Aorta (tissue), 5 donors: ENCODE results near the gene ADAMTS6. TPM values are rescaled to one million over a fixed set of nuclear protein-coding genes. Genes with fewer than 3 reads are reported as not detected.

ENCODE experiments used
- ATAC-seq: fragments of 200-7000 bp; cut with Tn5 transposase; one replicate; pipeline ENCODE4 v1.9.1; 2022; ENCODE audit warnings: moderate library complexity; ENCODE audit not compliant: low FRiP score
- DNase-seq, 2 donors: peaks; one replicate each; pipeline ENCODE4 v3.0.0-alpha.2; 2020
- H3K27ac ChIP-seq, 2 donors: one replicate each; pipeline ENCODE4 v1.5.1; 2013; ENCODE audit warnings: low read length in 2 of 2, mild to moderate bottlenecking in 2 of 2, moderate library complexity in 2 of 2, control low read depth in 1 of 2, inconsistent platforms in 1 of 2, low read depth in 1 of 2
- H3K27me3 ChIP-seq, 2 donors: one replicate each; pipeline ENCODE4 v1.6.1; 2013; ENCODE audit warnings: control low read depth in 1 of 2, low read length in 1 of 2, mild to moderate bottlenecking in 1 of 2, moderate library complexity in 1 of 2; ENCODE audit not compliant: insufficient read depth in 2 of 2, control insufficient read depth in 1 of 2
- H3K36me3 ChIP-seq, 2 donors: one replicate each; pipeline ENCODE4 v1.6.1; 2013; ENCODE audit warnings: control low read depth in 1 of 2, low read length in 1 of 2, mild to moderate bottlenecking in 1 of 2; ENCODE audit not compliant: insufficient read depth in 2 of 2, control insufficient read depth in 1 of 2
- H3K4me1 ChIP-seq, 2 donors: one replicate each; pipeline ENCODE4 v1.6.1; 2013; ENCODE audit warnings: low read length in 2 of 2, control low read depth in 1 of 2, mild to moderate bottlenecking in 1 of 2, moderate library complexity in 1 of 2; ENCODE audit not compliant: insufficient read depth in 2 of 2, control insufficient read depth in 1 of 2
- H3K4me3 ChIP-seq, 2 donors: one replicate each; pipeline ENCODE4 v1.5.1; 2013; ENCODE audit warnings: low read length in 2 of 2, control low read depth in 1 of 2, mild to moderate bottlenecking in 1 of 2
- H3K9me3 ChIP-seq: one replicate; pipeline ENCODE4 v1.6.1; 2013; ENCODE audit warnings: mild to moderate bottlenecking, low read length; ENCODE audit not compliant: control insufficient read depth
- WGBS, 2 donors: extraction: QIAGEN DNeasy Blood & Tissue Kit; methylation state at CpG; one replicate each; pipeline ENCODE4 v1.1.7; 2013; 5-methylcytosine and 5-hydroxymethylcytosine counted together
- intact Hi-C, 2 donors: fragments of 100-400 bp; cut with DNase I; formaldehyde crosslinking; loops; one replicate each; pipeline versions ENCODE4 v1.14.2 to v1.15.0; 2022
- polyA plus RNA-seq, 2 donors: library from polyadenylated mRNA; stranded (reverse); fragments of 200-250 nt; gene quantifications; one replicate each; pipeline ENCODE4 v1.2.3, GENCODE V29; 2013
- total RNA-seq, 2 donors: library from RNA; stranded (reverse); fragmentation: NEBNext Ultra II Directional; extraction: Animal tissue kit (Norgen Biotek cat#: 25700); gene quantifications; one replicate each; pipeline ENCODE4 v1.2.1, GENCODE V29; 2021
- donor health status: healthy with polysubstance abuse.
- donor health status: Bipolar disorder and iron deficiency.
- donor health status: DM: no; HTN: no; CAD: no.
- donor health status: DM: no; HTN: no; CAD: no.
- donor health status: DM: yes; HTN: yes; CAD: no.

ADAMTS6 gene
- total and polyA plus RNA-seq, 4 donors: 0.31 to 11.5 (median 4.3) TPM

DNA sequence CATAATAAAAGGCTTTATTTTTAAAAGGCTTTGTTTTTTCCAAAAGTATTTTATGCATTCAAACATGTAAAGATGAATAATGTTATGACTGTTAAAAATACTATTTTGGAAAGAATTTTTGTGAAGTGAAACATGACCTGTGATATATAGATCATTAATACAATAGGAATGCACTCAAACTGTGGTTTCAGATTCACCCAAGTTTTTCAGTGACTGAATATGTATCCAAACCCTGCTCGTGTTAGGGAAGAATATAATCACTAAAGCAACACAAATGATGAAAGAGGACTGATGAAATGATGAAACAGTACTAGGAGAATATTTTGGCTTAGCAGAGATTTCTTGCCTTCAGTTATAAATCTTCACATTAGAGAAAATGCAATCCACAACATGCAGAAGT, 278.0 kb downstream of the ADAMTS6 start:
- no peak overlapping the region for H3K4me3 ChIP-seq
- H3K27me3 ChIP-seq: no peaks in the 10 kb centered on the region
- no peaks in the 10 kb centered on the region for H3K36me3 ChIP-seq
- 51 to 63% methylated on average over 1 of the region's 1 CpG for WGBS, 2 donors
- H3K4me1 ChIP-seq: no peaks in the 10 kb centered on the region
- H3K27ac ChIP-seq: no peak overlapping the region
- H3K9me3 ChIP-seq: no peaks in the 10 kb centered on the region
- ATAC-seq (no peak), DNase-seq (no peak)
- intact Hi-C loops: no loop called here

DNA sequence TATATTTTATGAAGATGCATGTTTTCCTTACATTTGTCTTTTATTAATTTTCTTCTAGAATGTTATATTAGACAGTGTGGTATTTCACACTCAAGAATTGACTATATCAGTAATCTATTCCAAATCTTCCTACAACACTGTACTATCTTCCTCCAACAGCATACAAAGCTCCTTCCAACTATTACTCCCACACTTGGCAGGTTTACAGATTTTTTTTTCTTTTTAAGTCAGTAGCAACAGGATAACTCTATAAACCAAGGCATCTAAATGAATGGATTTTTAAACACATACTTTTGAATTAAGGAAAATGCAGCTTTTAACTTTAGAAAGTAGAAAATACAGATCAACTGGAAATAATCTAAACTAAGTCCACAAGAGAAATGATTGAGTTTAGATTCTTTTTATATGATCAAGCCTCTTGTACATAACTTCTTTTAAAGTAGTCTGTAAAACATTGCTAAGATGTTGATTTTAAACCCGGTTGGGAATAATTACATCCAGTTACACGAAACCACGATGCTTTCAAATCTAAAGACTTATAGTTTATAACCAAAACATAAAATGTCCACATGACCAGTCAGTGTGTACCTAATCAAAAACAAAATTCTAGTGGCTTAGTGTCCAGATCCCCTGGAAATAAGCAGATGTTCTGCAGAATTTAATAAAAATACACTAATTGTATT, 281.6 kb downstream of the ADAMTS6 start:
- ATAC-seq (no peak), DNase-seq (no peak)
- Histone ChIP-seq H3K9me3 (no peaks in the 10 kb centered on the region), H3K27me3 (no peaks in the 10 kb centered on the region), H3K4me1 (no peaks in the 10 kb centered on the region), H3K36me3 (no peaks in the 10 kb centered on the region), H3K4me3 (no peak overlapping the region), H3K27ac (no peak overlapping the region)
- 51 to 71% methylated on average over 3 of the region's 3 CpGs for WGBS, 2 donors
- intact Hi-C loops: loop anchor here in 1 of 2 donors (10.0 kb wide), 1 partner anchor 285 kb away; the partner anchor contains the start of gene ADAMTS6

DNA sequence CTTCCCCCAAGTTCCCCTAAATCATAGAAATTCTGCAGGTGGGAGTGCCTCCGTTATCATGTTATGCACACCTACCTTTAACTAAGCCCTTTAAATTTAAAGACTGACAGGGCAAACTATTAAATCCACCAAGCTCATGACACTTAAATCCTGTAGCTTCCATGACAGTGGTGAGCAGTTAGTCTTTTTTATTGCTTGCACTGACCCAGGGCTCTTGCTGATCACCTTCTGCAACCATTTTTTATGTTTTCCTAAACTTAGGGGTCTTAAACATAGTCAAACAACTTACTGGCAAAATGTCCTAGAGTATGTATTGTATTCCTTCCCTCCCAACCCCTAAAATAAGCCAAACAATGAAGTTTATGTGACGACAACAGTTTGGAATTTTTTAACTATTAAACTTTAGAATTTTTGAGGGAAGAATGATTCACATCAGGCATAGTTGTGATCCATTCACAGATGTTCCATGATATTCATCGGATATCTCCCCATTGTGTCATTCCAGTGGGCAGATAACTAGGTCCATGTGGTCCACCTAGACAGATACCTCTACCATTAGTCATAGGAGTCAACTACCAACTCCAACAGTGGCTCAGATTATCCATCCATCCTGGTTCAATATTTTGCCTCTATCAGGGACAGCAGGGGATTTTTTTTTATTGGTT, 283.1 kb downstream of the ADAMTS6 start:
- intact Hi-C loops: loop anchor here in 1 of 2 donors (10.0 kb wide), 1 partner anchor 286 kb away; the partner anchor contains the start of gene ADAMTS6
- WGBS, 2 donors: 90 to 91% methylated on average over 3 of the region's 3 CpGs
- H3K4me3 ChIP-seq: no peak overlapping the region
- DNase-seq: no peak
- H3K27ac ChIP-seq: no peak overlapping the region
- H3K4me1 ChIP-seq: no peaks in the 10 kb centered on the region
- H3K36me3 ChIP-seq: no peaks in the 10 kb centered on the region
- no peaks in the 10 kb centered on the region for H3K9me3 ChIP-seq
- ATAC-seq: no peak
- no peaks in the 10 kb centered on the region for H3K27me3 ChIP-seq

DNA sequence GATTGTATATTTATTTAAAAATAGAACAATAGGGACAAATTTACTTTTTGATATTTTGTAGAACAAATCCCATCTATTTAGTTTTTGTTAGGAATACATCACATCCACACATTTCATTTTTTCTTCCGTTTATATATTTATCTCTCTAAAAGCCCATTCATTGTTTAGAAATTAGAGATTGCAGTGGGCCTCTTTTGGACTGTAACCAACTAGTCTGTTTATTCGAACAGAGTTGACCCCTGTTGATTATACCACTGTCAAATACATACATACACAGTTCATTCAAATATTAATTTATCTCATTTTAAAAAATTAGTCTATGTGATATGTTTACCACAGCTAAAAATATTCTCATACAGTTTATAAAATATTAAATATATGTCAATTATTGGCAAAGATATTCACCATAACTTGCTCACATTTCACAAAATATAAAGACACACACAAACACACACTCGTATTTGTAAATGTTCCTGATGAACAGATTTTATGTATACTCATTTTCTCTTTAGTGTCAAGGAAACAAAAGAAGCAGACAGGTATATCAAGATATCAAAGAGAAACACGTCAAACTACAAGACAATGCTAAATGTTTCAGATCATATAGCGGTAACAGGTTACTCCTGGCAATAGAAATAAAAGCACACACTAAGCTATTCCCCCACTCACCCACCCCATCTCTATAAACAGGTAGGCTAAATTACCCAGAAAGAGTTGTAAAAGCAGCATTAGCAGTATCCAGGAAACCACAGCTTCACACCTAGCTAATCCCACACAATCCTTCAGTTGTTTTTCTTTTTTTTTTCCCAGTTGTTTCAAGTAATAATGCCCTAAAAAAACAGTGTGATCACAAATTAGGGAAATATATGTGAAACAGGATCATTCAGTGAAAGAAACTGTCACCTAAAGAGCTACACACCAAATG, 283.9 kb downstream of the ADAMTS6 start:
- no peak for DNase-seq
- no peak for ATAC-seq
- Histone ChIP-seq H3K27ac (no peak overlapping the region), H3K4me3 (no peak overlapping the region), H3K27me3 (no peaks in the 10 kb centered on the region), H3K4me1 (no peaks in the 10 kb centered on the region), H3K36me3 (no peaks in the 10 kb centered on the region), H3K9me3 (no peaks in the 10 kb centered on the region)
- intact Hi-C loops: loop anchor here in 1 of 2 donors (10.0 kb wide), 1 partner anchor 287 kb away; the partner anchor contains the start of gene ADAMTS6
- 88 to 91% methylated on average over 5 of the region's 5 CpGs for WGBS, 2 donors

DNA sequence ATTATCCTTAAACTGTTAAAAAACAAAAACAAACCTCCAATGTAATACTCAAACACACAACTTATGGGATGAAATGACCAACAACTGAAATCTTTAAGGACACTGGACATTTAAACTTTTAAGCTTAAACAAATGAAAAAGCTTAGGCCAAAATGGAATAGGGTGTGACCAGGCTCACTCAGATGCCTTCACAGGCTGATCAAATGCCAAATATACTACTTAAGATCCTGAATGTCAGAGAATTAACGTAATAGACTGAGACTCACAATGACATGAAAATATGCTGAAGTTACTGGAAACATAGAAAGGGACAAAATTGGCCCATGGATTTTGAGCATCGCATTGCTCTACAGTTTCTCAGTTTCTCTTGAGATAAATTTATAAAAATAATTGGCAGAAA, 286.8 kb downstream of the ADAMTS6 start:
- no peaks in the 10 kb centered on the region for H3K4me1 ChIP-seq
- 92 to 98% methylated on average over 2 of the region's 2 CpGs for WGBS, 2 donors
- no peaks in the 10 kb centered on the region for H3K36me3 ChIP-seq
- H3K27me3 ChIP-seq: no peaks in the 10 kb centered on the region
- intact Hi-C loops: loop anchor here (5.0 to 10.0 kb wide), 2 partner anchors 58 to 290 kb away; partner anchors contain the start of gene ADAMTS6 (in 1 of the 2)
- no peak overlapping the region for H3K4me3 ChIP-seq
- DNase-seq (no peak), ATAC-seq (no peak)
- no peak overlapping the region for H3K27ac ChIP-seq
- no peaks in the 10 kb centered on the region for H3K9me3 ChIP-seq

DNA sequence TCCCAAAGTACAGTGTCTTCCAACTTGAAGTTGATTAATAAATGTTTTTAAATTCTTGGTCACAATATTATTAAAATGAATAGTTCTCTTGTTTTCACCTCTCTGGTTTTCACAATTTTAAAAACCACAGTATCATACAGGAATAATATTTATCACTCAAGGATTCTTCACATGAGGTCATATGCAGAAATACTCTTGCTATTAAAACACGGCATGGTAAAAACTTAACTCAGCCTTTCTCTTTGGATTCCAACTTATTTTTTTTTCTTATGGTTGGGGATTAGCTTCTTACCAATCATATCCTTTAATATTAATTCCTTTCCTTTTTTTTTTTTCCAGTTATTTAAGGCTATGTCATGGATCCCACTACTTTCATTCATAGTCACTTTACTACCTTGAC, 289.4 kb downstream of the ADAMTS6 start:
- H3K27me3 ChIP-seq: no peaks in the 10 kb centered on the region
- no peaks in the 10 kb centered on the region for H3K4me1 ChIP-seq
- 30 to 39% methylated on average over 1 of the region's 1 CpG for WGBS, 2 donors
- no peaks in the 10 kb centered on the region for H3K9me3 ChIP-seq
- no peaks in the 10 kb centered on the region for H3K36me3 ChIP-seq
- DNase-seq (no peak), ATAC-seq (no peak)
- no peak overlapping the region for H3K27ac ChIP-seq
- intact Hi-C loops: loop anchor here (5.0 to 10.0 kb wide), 2 partner anchors 55 to 292 kb away; partner anchors contain the start of gene ADAMTS6 (in 1 of the 2)
- H3K4me3 ChIP-seq: no peak overlapping the region

DNA sequence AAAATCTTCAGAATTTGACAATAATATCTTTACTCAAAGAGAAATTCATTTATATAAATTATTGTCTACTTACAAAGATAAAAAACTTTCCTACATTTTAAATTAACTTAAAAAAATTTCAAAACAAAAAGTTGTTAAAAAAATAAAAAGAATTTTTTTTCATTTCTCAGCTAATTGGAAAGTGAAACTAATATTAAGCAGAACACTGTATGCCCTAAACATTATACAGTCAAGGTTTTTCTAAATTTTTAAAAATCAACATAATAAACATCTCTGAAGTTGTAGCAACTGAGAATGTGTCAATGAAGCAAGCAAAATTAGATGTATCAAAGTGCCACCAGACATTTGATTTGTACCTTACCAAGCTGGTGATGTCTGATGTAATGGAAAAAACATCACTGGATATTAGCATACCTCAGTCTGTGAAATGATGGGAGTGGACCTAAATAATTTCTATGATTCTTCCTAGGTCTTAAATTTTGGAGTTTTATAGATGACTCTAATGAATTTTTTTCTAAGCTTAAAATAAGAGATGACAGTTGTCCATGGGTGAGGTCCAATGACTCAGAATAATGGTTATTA, 290.1 kb downstream of the ADAMTS6 start:
- Histone ChIP-seq H3K4me1 (no peaks in the 10 kb centered on the region), H3K36me3 (no peaks in the 10 kb centered on the region), H3K27ac (no peak overlapping the region), H3K9me3 (no peaks in the 10 kb centered on the region), H3K27me3 (no peaks in the 10 kb centered on the region), H3K4me3 (no peak overlapping the region)
- ATAC-seq: no peak
- intact Hi-C loops: loop anchor here (5.0 to 10.0 kb wide), 2 partner anchors 54 to 293 kb away; partner anchors contain the start of gene ADAMTS6 (in 1 of the 2)
- DNase-seq: no peak
